Anterior cingulate cortex (tissue), 58 donors: ENCODE measurements around the gene AACS.
"Not testable (repeated sequence)": the region's sequence is repeated elsewhere in the genome, so short reads cannot be mapped to it uniquely, and the experiment has no call there.

Experiments used
- DNase-seq, 58 donors: peaks; one replicate each; lab custom pipeline; 2025; lab: John Stamatoyannopoulos, UW

AACS gene

GRCh38 chr12:125114365-125115141 lies 49.3 kb downstream of the AACS start:
- no peak for DNase-seq

- DNase-seq, result no peak
Measured at GRCh38 chr12:125120566-125120965, 55.3 kb downstream of the AACS start.

- DNase-seq, result no peak
Measured at GRCh38 chr12:125121106-125121505, 55.9 kb downstream of the AACS start.

GRCh38 chr12:125122668-125123067 lies 57.4 kb downstream of the AACS start:
- DNase-seq, result no peak

- DNase-seq, result no peak
Measured at GRCh38 chr12:125124320-125124966, 59.2 kb downstream of the AACS start.

GRCh38 chr12:125125271-125125670 lies 60.0 kb downstream of the AACS start:
- no peak for DNase-seq

- DNase-seq, result peak in 6 of 58 donors; percentile 25 to 71 (median 50)
Measured at GRCh38 chr12:125128439-125129178, 63.4 kb downstream of the AACS start.

- peak in 36 of 58 donors; percentile 16 to 87 (median 55) for DNase-seq
Measured at GRCh38 chr12:125129179-125129571, 63.9 kb downstream of the AACS start.

- peak in 35 of 58 donors; percentile 16 to 88 (median 51) for DNase-seq
Measured at GRCh38 chr12:125129591-125130255, 64.5 kb downstream of the AACS start.

GRCh38 chr12:125131958-125132357 lies 66.7 kb downstream of the AACS start:
- no peak for DNase-seq

GRCh38 chr12:125132698-125133400 lies 67.6 kb downstream of the AACS start:
- peak in 9 of 58 donors; percentile 7 to 61 (median 20) for DNase-seq

GRCh38 chr12:125133616-125134015 lies 68.4 kb downstream of the AACS start:
- no peak for DNase-seq

GRCh38 chr12:125134576-125134975 lies 69.3 kb downstream of the AACS start:
- DNase-seq, result no peak

GRCh38 chr12:125135906-125136305 lies 70.7 kb downstream of the AACS start:
- DNase-seq, result no peak

- DNase-seq, result peak in 27 of 58 donors; percentile 9 to 61 (median 31)
Measured at GRCh38 chr12:125136702-125137101, 71.5 kb downstream of the AACS start.

GRCh38 chr12:125137766-125138344 lies 72.6 kb downstream of the AACS start:
- DNase-seq, result no peak

GRCh38 chr12:125140279-125141209 lies 75.3 kb downstream of the AACS start:
- peak in 1 of 58 donors; percentile 14 for DNase-seq

- not testable (repeated sequence) for DNase-seq
Measured at GRCh38 chr12:125141210-125141573, 76.0 kb downstream of the AACS start.

GRCh38 chr12:125142601-125143000 lies 77.4 kb downstream of the AACS start:
- no peak for DNase-seq
